Measurements from ENCODE around the gene CCDC146. TPM values are rescaled to one million over a fixed set of nuclear protein-coding genes. Genes with fewer than 3 reads are reported as not detected.

Gene CCDC146
- total RNA-seq, 1 donor from 2014 or later: 3.2 TPM

DNA sequence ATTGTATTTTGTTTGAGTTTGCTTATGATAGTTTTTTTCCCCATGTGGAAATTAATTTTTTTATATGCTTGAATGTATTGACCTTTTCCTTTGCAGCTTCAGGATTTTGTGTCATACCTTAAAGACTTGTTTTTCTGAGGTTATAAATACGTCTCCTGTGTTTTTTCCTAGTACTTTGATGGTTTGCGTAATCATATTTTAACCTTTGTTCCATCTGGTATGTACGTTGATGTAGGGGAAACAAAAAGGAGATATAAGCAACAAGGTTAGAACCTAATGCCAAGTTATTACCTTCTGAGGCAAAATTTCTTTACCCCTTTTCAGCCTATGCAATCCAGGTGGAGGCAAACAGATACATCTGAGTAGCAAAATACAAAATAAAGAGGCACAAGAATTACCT is 59.3 kb downstream of the CCDC146 start:
- Mint-ChIP-seq H3K4me3 (no peak overlapping the region), H3K36me3 (ENCODE audit: low read depth) (no peaks in the 10 kb centered on the region), H3K4me1 (no peaks in the 10 kb centered on the region), H3K27me3 (ENCODE audit: low read depth) (no peaks in the 10 kb centered on the region), H3K27ac (ENCODE audit: unreplicated experiment) (no peak overlapping the region), H3K9me3 (no peaks in the 10 kb centered on the region)
- TF ChIP-seq, protein P1, sequence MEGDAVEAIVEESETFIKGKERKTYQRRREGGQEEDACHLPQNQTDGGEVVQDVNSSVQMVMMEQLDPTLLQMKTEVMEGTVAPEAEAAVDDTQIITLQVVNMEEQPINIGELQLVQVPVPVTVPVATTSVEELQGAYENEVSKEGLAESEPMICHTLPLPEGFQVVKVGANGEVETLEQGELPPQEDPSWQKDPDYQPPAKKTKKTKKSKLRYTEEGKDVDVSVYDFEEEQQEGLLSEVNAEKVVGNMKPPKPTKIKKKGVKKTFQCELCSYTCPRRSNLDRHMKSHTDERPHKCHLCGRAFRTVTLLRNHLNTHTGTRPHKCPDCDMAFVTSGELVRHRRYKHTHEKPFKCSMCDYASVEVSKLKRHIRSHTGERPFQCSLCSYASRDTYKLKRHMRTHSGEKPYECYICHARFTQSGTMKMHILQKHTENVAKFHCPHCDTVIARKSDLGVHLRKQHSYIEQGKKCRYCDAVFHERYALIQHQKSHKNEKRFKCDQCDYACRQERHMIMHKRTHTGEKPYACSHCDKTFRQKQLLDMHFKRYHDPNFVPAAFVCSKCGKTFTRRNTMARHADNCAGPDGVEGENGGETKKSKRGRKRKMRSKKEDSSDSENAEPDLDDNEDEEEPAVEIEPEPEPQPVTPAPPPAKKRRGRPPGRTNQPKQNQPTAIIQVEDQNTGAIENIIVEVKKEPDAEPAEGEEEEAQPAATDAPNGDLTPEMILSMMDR (conservative IDR thresholded peaks at IDR 0.05): no peak
- DNase-seq (ENCODE audit: low read depth, low spot score): no peak

DNA sequence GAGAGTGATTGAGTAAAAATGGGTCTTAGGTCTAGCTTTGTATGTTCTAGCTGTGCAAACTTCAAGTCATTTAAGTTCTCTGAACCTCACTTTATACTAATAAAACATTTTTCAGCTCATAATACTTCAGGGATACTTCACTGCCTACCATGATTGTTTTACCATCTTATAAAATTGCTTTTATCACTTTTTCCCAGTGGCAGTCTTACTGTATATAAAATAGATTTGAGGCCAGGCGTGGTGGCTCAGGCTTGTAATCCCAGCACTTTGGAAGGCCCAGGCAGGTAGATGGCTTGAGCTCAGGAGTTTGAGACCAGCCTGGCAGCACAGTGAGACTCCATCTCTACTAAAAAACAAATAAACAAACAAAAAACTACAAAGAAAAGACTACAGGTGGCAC is 59.8 kb downstream of the CCDC146 start:
- Mint-ChIP-seq H3K9me3 (no peaks in the 10 kb centered on the region), H3K27me3 (ENCODE audit: low read depth) (no peaks in the 10 kb centered on the region), H3K36me3 (ENCODE audit: low read depth) (no peaks in the 10 kb centered on the region), H3K27ac (ENCODE audit: unreplicated experiment) (no peak overlapping the region), H3K4me1 (no peaks in the 10 kb centered on the region), H3K4me3 (no peak overlapping the region)
- DNase-seq (ENCODE audit: low read depth, low spot score): no peak
- TF ChIP-seq, protein P1 (conservative IDR thresholded peaks at IDR 0.05): no peak

DNA sequence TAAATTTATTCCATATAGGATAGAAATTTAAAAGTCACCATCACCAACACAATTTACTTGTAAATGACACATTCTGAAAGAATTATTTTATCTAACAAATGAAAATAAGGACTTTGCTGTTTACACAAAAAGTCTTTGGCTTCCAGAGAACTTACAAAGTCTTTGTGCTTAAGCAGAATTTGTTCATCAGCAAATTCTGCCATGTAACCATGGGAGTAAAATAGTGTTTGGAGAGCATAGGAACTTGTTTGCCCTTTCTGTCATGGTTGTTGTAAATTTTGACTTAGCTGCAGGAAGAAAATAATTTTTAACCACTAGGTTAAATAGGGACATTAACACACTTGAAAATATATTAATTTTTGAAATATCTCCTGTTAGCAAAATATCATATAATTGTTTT is 62.0 kb downstream of the CCDC146 start:
- Mint-ChIP-seq H3K9me3 (no peaks in the 10 kb centered on the region), H3K27me3 (ENCODE audit: low read depth) (no peaks in the 10 kb centered on the region), H3K4me3 (no peak overlapping the region), H3K4me1 (no peaks in the 10 kb centered on the region), H3K27ac (ENCODE audit: unreplicated experiment) (no peak overlapping the region), H3K36me3 (ENCODE audit: low read depth) (no peaks in the 10 kb centered on the region)
- TF ChIP-seq, protein P1 (conservative IDR thresholded peaks at IDR 0.05): no peak
- DNase-seq (ENCODE audit: low read depth, low spot score): no peak

DNA sequence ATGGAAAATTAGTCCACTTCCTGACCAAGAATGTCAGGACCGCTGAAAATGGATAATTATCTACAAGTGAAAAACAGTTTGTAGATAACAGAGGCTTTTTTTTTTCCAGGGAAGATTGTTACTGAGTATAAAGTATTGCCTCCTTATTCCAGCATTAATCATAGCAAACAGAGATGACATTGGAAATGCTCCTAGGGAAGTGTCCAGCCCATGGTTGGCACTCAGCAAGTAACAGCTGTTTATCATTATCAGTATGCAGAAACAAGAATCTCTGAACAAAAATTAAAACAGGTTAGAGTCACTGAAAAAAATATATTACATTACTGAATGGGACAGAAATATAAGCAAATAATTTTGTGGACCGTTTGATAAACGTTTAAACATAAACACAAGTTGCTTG is 62.6 kb downstream of the CCDC146 start:
- Mint-ChIP-seq H3K27ac (ENCODE audit: unreplicated experiment) (no peak overlapping the region), H3K4me1 (no peaks in the 10 kb centered on the region), H3K4me3 (no peak overlapping the region), H3K27me3 (ENCODE audit: low read depth) (no peaks in the 10 kb centered on the region), H3K9me3 (no peaks in the 10 kb centered on the region), H3K36me3 (ENCODE audit: low read depth) (no peaks in the 10 kb centered on the region)
- no peak for DNase-seq (ENCODE audit: low read depth, low spot score)
- TF ChIP-seq, protein P1 (conservative IDR thresholded peaks at IDR 0.05): no peak

DNA sequence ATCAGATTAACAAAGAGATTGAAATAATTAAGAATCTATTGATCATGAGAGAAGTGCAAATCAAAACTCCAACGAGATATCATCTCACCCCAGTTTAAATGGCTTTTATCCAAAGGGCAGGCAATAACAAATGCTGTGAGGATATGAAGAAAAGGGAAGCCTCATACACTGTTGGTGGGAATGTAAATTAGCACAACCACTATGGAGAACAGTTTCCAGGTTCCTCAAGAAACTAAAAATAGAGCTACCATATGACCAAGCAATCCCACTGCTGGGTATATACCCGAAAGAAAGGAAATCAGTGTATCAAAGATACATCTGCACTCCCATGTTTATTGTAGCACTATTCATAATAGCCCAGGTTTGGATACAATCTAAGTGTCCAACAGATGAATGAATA is 63.5 kb downstream of the CCDC146 start:
- no peak overlapping the region for H3K27ac Mint-ChIP-seq (ENCODE audit: unreplicated experiment)
- H3K4me1 Mint-ChIP-seq: no peaks in the 10 kb centered on the region

More for the DNA sequence above, 63.5 kb downstream of the CCDC146 start:
- Mint-ChIP-seq H3K9me3 (no peaks in the 10 kb centered on the region), H3K4me3 (no peak overlapping the region), H3K27me3 (ENCODE audit: low read depth) (no peaks in the 10 kb centered on the region), H3K36me3 (ENCODE audit: low read depth) (no peaks in the 10 kb centered on the region)
- DNase-seq (ENCODE audit: low read depth, low spot score): no peak
- TF ChIP-seq, protein P1 (conservative IDR thresholded peaks at IDR 0.05): no peak
